Stomach (tissue), 9 donors: ENCODE results near the gene ATG7. TPM values are rescaled to one million over a fixed set of nuclear protein-coding genes. Genes with fewer than 3 reads are reported as not detected.
"Not testable (repeated sequence)": the region's sequence is repeated elsewhere in the genome, so short reads cannot be mapped to it uniquely, and the experiment has no call there.

Source experiments
- DNase-seq, 2 donors: peaks; one replicate each; pipeline versions ENCODE4 v3.0.0 to v3.0.0-alpha.2; 2013 to 2019
- H3K27ac ChIP-seq, 5 donors: fragments of 200-600 bp in 4 of 5; sonication (generic) in 4 of 5; one replicate each; pipeline ENCODE4 v1.5.1; 2013 to 2019; ENCODE audit warnings: mild to moderate bottlenecking in 1 of 5, moderate library complexity in 1 of 5
- H3K27me3 ChIP-seq, 3 donors: fragments of 200-600 bp; sonication (generic); one replicate each; pipeline ENCODE4 v1.5.1; 2017 to 2019; ENCODE audit warnings: mixed run types in 1 of 3
- H3K36me3 ChIP-seq, 4 donors: fragments of 200-600 bp; sonication (generic); 1 replicate in 3 of 4; 2 replicates in 1 of 4; pipeline ENCODE4 v1.5.1; 2016 to 2019
- H3K4me1 ChIP-seq, 4 donors: fragments of 200-600 bp; sonication (generic); one replicate each; pipeline ENCODE4 v1.5.1; 2016 to 2019
- H3K4me3 ChIP-seq, 4 donors: fragments of 200-600 bp; sonication (generic) in 3 of 4; one replicate each; pipeline ENCODE4 v1.5.1; 2016 to 2019; ENCODE audit warnings: mild to moderate bottlenecking in 1 of 4
- H3K9me3 ChIP-seq, 4 donors: fragments of 200-600 bp; sonication (generic); one replicate each; pipeline ENCODE4 v1.5.1; 2016 to 2019
- EP300 ChIP-seq: sonication (generic); formaldehyde crosslinking; IDR thresholded peaks from one replicate; pipeline ENCODE4 v1.6.1; 2017; ENCODE audit warnings: antibody characterized with exemption
- POLR2A ChIP-seq, 4 donors: fragments of 450-650 bp; IDR thresholded peaks; one replicate each; pipeline ENCODE4 v1.6.1; 2016; ENCODE audit warnings: antibody characterized with exemption in 4 of 4, control low read depth in 2 of 4, mild to moderate bottlenecking in 1 of 4, moderate library complexity in 1 of 4
- POLR2AphosphoS5 ChIP-seq, 3 donors: sonication (generic); formaldehyde crosslinking; IDR thresholded peaks; one replicate each; pipeline ENCODE4 v1.6.1; 2016; ENCODE audit warnings: antibody characterized with exemption in 3 of 3
- WGBS, 5 donors: extraction: QIAGEN DNeasy Blood & Tissue Kit in 3 of 5; methylation state at CpG; one replicate each; pipeline versions ENCODE4 v1.1.5 to v1.1.7; 2013 to 2018; 5-methylcytosine and 5-hydroxymethylcytosine counted together
- intact Hi-C: fragments of 100-400 bp; cut with DNase I; formaldehyde crosslinking; loops from one replicate; pipeline ENCODE4 v1.15.1; 2023; ENCODE audit warnings: low total_unique reads
- polyA plus RNA-seq, 3 donors: library from polyadenylated mRNA; stranded (reverse); fragments of 200-250 nt; gene quantifications; one replicate each; pipeline ENCODE4 v1.2.3, GENCODE V29; 2013
- total RNA-seq, 5 donors: library from RNA; depleted of rRNA; stranded (reverse); fragments of >200 nt; gene quantifications; one replicate each; pipeline versions ENCODE4 v1.1.0 to v1.2.3, GENCODE V29; 2014 to 2016
- TF ChIP-seq, protein P1 (sequence below), 7 experiments: fragments of 450-650 bp in 4 of 7; fragments of 200-600 bp in 3 of 7; sonication (generic) in 3 of 7; IDR thresholded peaks; one replicate each; pipeline ENCODE4 v1.5.1; 2016 to 2019; ENCODE audit warnings: antibody characterized with exemption in 7 of 7, control low read depth in 2 of 7, mild to moderate bottlenecking in 1 of 7
- donor health status: healthy with polysubstance abuse.
- donor health status: Bipolar disorder and iron deficiency.
- donor health status: healthy.

Gene ATG7
- total and polyA plus RNA-seq, 8 donors: 6.8 to 167 (median 15.1) TPM

DNA sequence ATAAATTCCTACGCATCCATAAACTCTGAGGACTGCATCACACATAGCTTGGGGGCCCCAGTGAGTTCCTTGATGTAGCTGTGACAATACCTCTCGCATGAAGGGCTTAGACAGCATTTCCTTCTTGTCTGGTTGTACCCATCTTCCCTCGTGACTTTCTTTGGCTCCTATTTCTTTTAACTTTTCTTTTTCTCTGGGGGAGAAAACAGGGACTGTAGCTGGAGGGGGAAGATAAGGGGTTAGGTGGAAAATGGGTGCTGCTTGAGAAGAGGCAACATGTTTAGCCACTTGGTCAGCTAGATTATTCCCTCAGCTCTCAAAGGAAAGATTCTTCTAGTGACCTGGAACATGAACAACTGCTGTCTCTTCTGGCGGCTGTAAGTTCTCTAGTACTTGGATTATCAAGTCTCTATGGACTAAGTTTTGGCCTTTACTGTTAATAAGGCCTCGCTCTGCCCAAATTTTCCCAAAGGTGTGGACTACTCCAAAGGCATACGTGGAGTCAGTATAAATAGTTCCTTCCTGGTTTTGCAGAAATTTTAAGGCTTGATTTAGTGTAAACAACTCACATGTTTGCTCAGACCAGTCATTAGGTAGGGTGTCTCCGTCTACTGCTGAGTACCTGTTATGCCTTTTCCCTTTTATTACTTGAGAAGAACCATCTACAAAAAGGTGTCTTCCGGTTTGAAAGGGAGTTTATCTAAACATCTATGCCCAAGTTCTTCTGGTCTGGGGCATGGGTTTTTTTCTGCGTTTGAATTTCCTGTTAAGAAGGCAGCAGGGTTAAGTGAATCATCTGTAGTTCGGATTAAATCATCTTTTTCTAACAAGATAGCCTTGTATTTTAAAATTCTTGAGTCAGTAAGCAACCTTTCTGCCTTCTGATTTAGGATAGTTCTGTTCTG, 21.0 kb upstream of the ATG7 start:
- no peaks in the 10 kb centered on the region for H3K36me3 ChIP-seq
- intact Hi-C loops: no loop called here
- H3K4me1 ChIP-seq: peaks cover 0 to 8% (median 0%) of the 10 kb centered on the region in 4 donors
- H3K27ac ChIP-seq: no peak overlapping the region
- no peak for DNase-seq
- no peaks in the 10 kb centered on the region for H3K27me3 ChIP-seq
- 64 to 69% (median 65%) methylated on average over 10 of the region's 10 CpGs for WGBS, 5 donors
- no peaks in the 10 kb centered on the region for H3K9me3 ChIP-seq
- no peak for TF ChIP-seq POLR2A (IDR thresholded peaks at IDR 0.05)
- no peak for TF ChIP-seq EP300
- TF ChIP-seq, protein P1, sequence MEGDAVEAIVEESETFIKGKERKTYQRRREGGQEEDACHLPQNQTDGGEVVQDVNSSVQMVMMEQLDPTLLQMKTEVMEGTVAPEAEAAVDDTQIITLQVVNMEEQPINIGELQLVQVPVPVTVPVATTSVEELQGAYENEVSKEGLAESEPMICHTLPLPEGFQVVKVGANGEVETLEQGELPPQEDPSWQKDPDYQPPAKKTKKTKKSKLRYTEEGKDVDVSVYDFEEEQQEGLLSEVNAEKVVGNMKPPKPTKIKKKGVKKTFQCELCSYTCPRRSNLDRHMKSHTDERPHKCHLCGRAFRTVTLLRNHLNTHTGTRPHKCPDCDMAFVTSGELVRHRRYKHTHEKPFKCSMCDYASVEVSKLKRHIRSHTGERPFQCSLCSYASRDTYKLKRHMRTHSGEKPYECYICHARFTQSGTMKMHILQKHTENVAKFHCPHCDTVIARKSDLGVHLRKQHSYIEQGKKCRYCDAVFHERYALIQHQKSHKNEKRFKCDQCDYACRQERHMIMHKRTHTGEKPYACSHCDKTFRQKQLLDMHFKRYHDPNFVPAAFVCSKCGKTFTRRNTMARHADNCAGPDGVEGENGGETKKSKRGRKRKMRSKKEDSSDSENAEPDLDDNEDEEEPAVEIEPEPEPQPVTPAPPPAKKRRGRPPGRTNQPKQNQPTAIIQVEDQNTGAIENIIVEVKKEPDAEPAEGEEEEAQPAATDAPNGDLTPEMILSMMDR (IDR thresholded peaks at IDR 0.05): no peak
- TF ChIP-seq POLR2AphosphoS5 (IDR thresholded peaks at IDR 0.05): no peak
- H3K4me3 ChIP-seq: no peak overlapping the region

DNA sequence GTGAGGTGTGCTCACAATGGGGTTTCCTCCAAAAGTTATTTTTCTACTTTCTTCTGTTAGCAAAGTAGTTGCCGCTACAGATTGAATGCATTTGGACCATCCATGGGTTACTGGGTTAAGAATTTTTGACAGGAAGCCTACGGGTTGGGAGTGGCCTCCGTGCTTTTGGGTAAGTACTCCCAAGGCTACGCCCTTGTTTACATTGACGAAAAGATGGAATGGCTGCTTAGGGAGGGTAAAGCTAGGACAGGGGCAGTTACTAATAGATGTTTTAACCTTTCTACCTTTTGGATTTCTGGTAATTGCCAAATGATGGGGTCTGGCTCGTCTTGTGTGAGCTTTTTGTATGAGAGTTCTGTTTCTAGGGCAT, 20.4 kb upstream of the ATG7 start:
- no peak for TF ChIP-seq EP300
- no peak for TF ChIP-seq POLR2AphosphoS5 (IDR thresholded peaks at IDR 0.05)
- no peaks in the 10 kb centered on the region for H3K36me3 ChIP-seq
- no peaks in the 10 kb centered on the region for H3K9me3 ChIP-seq
- no peak for DNase-seq
- peaks cover 0 to 8% (median 0%) of the 10 kb centered on the region in 4 donors for H3K4me1 ChIP-seq
- no peak overlapping the region for H3K27ac ChIP-seq
- H3K4me3 ChIP-seq: no peak overlapping the region
- no peaks in the 10 kb centered on the region for H3K27me3 ChIP-seq
- 57 to 69% (median 58%) methylated on average over 6 of the region's 6 CpGs for WGBS, 5 donors
- intact Hi-C loops: no loop called here

DNA sequence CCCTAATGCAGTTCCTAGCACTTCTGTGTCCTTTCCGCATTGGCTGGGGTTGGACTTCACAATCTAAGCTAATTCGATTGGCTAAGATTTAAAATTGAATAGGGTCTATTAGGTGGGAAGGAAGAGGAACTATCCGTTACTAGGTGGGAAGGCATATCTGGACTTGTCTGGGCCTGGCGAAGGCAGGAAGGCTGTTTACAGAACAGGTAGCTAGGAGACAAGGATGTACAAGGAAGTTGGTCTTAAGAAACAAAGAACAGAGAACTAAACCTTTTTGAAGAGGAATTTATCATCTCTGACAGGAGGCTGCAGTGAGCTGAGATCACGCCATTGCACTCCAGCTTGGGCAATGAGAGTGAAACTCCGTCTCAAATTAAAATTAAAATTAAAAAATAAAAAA, 17.3 kb upstream of the ATG7 start:
- no peak for TF ChIP-seq POLR2AphosphoS5 (IDR thresholded peaks at IDR 0.05)
- WGBS, 5 donors: 80 to 88% (median 81%) methylated on average over 6 of the region's 6 CpGs
- no peaks in the 10 kb centered on the region for H3K27me3 ChIP-seq
- peaks cover 0 to 13% (median 4%) of the 10 kb centered on the region in 4 donors for H3K36me3 ChIP-seq
- DNase-seq: peak in 1 of 2 donors; percentile 19
- H3K9me3 ChIP-seq: no peaks in the 10 kb centered on the region
- H3K4me1 ChIP-seq: peaks cover 0 to 8% (median 0%) of the 10 kb centered on the region in 4 donors
- H3K4me3 ChIP-seq: no peak overlapping the region
- intact Hi-C loops: no loop called here
- H3K27ac ChIP-seq: no peak overlapping the region

DNA sequence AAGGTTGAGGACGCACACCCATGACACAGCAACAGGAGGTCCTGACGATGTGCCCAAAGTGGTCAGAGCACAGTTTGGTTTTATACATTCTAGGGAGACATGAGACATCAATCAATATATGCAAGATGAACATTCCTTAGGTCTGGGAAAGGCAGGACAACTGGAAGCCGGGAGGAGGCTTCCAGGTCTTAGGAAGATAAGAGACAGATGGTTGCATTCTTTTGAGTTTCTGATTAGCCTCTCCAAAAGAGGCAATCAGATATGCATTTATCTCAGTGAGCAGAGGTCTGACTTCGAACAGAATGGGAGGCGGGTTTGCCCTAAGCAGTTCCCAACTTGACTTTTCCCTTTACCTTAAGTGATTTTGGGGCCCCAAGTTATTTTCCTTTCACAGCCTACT, 16.7 kb upstream of the ATG7 start:
- 60 to 77% (median 67%) methylated on average over 5 of the region's 5 CpGs for WGBS, 5 donors
- H3K4me3 ChIP-seq, intact Hi-C loops, H3K27ac ChIP-seq, H3K4me1 ChIP-seq, H3K27me3 ChIP-seq, DNase-seq, H3K9me3 ChIP-seq: not testable (repeated sequence)
- H3K36me3 ChIP-seq: peaks cover 0 to 15% (median 4%) of the 10 kb centered on the region in 4 donors

DNA sequence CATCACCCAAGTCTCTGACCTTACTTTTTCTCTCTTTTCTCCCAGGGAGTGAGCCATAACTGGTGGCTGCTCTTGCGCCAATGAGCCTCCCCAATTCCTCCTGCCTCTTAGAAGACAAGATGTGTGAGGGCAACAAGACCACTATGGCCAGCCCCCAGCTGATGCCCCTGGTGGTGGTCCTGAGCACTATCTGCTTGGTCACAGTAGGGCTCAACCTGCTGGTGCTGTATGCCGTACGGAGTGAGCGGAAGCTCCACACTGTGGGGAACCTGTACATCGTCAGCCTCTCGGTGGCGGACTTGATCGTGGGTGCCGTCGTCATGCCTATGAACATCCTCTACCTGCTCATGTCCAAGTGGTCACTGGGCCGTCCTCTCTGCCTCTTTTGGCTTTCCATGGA, 13.2 kb upstream of the ATG7 start:
- H3K27me3 ChIP-seq: no peaks in the 10 kb centered on the region
- H3K4me1 ChIP-seq: no peaks in the 10 kb centered on the region
- H3K36me3 ChIP-seq: peaks cover 0 to 15% (median 4%) of the 10 kb centered on the region in 4 donors
- H3K4me3 ChIP-seq: no peak overlapping the region
- intact Hi-C loops: no loop called here
- no peak for DNase-seq
- TF ChIP-seq POLR2A (IDR thresholded peaks at IDR 0.05) (no peak), POLR2AphosphoS5 (IDR thresholded peaks at IDR 0.05) (no peak), EP300 (no peak)
- TF ChIP-seq, protein P1 (IDR thresholded peaks at IDR 0.05): no peak
- H3K27ac ChIP-seq: no peak overlapping the region
- H3K9me3 ChIP-seq: no peaks in the 10 kb centered on the region
- 94 to 97% (median 96%) methylated on average over 10 to 11 of the region's 11 CpGs for whole genome bisulfite sequencing, 5 donors

DNA sequence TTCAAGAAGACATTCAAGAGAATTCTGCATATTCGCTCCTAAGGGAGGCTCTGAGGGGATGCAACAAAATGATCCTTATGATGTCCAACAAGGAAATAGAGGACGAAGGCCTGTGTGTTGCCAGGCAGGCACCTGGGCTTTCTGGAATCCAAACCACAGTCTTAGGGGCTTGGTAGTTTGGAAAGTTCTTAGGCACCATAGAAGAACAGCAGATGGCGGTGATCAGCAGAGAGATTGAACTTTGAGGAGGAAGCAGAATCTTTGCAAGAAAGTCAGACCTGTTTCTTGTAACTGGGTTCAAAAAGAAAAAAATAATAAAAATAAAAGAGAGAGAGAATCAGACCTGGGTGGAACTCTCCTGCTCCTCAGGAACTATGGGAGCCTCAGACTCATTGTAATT, 11.7 kb upstream of the ATG7 start:
- intact Hi-C loops: no loop called here
- no peak overlapping the region for H3K4me3 ChIP-seq
- H3K4me1 ChIP-seq: no peaks in the 10 kb centered on the region
- H3K36me3 ChIP-seq: peaks cover 0 to 15% (median 4%) of the 10 kb centered on the region in 4 donors
- no peaks in the 10 kb centered on the region for H3K9me3 ChIP-seq
- peaks cover 0 to 3% (median 0%) of the 10 kb centered on the region in 3 donors for H3K27me3 ChIP-seq
- WGBS, 5 donors: 74 to 87% (median 80%) methylated on average over 3 of the region's 3 CpGs
- H3K27ac ChIP-seq: no peak overlapping the region
- DNase-seq: no peak
- no peak for TF ChIP-seq EP300
- no peak for TF ChIP-seq POLR2A (IDR thresholded peaks at IDR 0.05)
- no peak for TF ChIP-seq POLR2AphosphoS5 (IDR thresholded peaks at IDR 0.05)
- TF ChIP-seq, protein P1 (IDR thresholded peaks at IDR 0.05): no peak
